CD4-positive, CD25-positive, alpha-beta regulatory T cell (primary cell): ENCODE results near the gene CNOT4. TPM values are rescaled to one million over a fixed set of nuclear protein-coding genes. Genes with fewer than 3 reads are reported as not detected.
A peak's percentile ranks its signal among the peaks of the same experiment; 100 is the strongest.

Experiments used
- ATAC-seq, 2 donors: fragments of 150-1000 bp; cut with Tn5 transposase; one replicate each; pipeline ENCODE4 v1.10.0; 2021; ENCODE audit warnings: low read depth in 2 of 2, moderate number of reproducible peaks in 2 of 2, moderate library complexity in 1 of 2
- DNase-seq, 3 donors: peaks; one replicate each; pipeline versions ENCODE4 v3.0.0 to v3.0.0-alpha.2; 2012 to 2022; ENCODE audit warnings: mixed read lengths in 1 of 3
- H3K27ac ChIP-seq: one replicate; pipeline ENCODE4 v1.7.0; 2013; ENCODE audit warnings: mild to moderate bottlenecking, low read length; ENCODE audit not compliant: insufficient read depth, poor library complexity, severe bottlenecking
- H3K27me3 ChIP-seq: one replicate; pipeline ENCODE4 v1.7.0; 2013; ENCODE audit warnings: low read length; ENCODE audit not compliant: control insufficient read depth, insufficient read depth
- H3K36me3 ChIP-seq: one replicate; pipeline ENCODE4 v1.7.0; 2013; ENCODE audit warnings: mild to moderate bottlenecking, low read length, moderate library complexity; ENCODE audit not compliant: control insufficient read depth, insufficient read depth
- H3K4me1 ChIP-seq: 2 replicates; pipeline ENCODE4 v1.7.0; 2013; ENCODE audit warnings: mild to moderate bottlenecking, low read length; ENCODE audit not compliant: insufficient read depth, control insufficient read depth, poor library complexity, severe bottlenecking
- H3K4me3 ChIP-seq: one replicate; pipeline ENCODE4 v1.7.0; 2013; ENCODE audit warnings: low read depth, mild to moderate bottlenecking, low read length, moderate library complexity
- H3K9me3 ChIP-seq, 2 experiments: 1 replicate in 1 of 2; 2 replicates in 1 of 2; pipeline ENCODE4 v1.7.0; 2013; ENCODE audit warnings: low read length in 2 of 2, mild to moderate bottlenecking in 1 of 2, moderate library complexity in 1 of 2; ENCODE audit not compliant: control insufficient read depth in 2 of 2
- H3K27ac Mint-ChIP-seq, 3 donors: one replicate each; pipeline ENCODE4 v1.8.0; 2020 to 2022; ENCODE audit warnings: mild to moderate bottlenecking in 3 of 3, mixed read lengths in 3 of 3, moderate library complexity in 2 of 3
- H3K27me3 Mint-ChIP-seq: one replicate; pipeline ENCODE4 v1.8.0; 2022; ENCODE audit warnings: mild to moderate bottlenecking, mixed read lengths
- H3K36me3 Mint-ChIP-seq: one replicate; pipeline ENCODE4 v1.8.0; 2020; ENCODE audit warnings: mixed read lengths
- H3K4me1 Mint-ChIP-seq, 4 donors: one replicate each; pipeline ENCODE4 v1.8.0; 2020 to 2022; ENCODE audit warnings: mixed read lengths in 4 of 4, mild to moderate bottlenecking in 1 of 4
- H3K4me3 Mint-ChIP-seq, 4 donors: one replicate each; pipeline ENCODE4 v1.8.0; 2020 to 2022; ENCODE audit warnings: mild to moderate bottlenecking in 4 of 4, mixed read lengths in 4 of 4, moderate library complexity in 3 of 4
- H3K9me3 Mint-ChIP-seq, 7 donors: one replicate each; pipeline ENCODE4 v1.8.0; 2020 to 2022; ENCODE audit warnings: mixed read lengths in 7 of 7, mild to moderate bottlenecking in 3 of 7, moderate library complexity in 2 of 7
- polyA plus RNA-seq, 4 donors: library from polyadenylated mRNA; unstranded; fragments of 300-500 nt; fragmentation: Illumina TruSeq; gene quantifications; one replicate each; pipeline ENCODE4 v1.2.3, GENCODE V29; 2021
- total RNA-seq: library from RNA; stranded (reverse); gene quantifications from one replicate; pipeline ENCODE4 v1.2.3, GENCODE V29; 2022

Gene CNOT4
- total and polyA plus RNA-seq, 5 donors from 2014 or later = 12.0 to 43.4 (median 13.2) TPM

DNA sequence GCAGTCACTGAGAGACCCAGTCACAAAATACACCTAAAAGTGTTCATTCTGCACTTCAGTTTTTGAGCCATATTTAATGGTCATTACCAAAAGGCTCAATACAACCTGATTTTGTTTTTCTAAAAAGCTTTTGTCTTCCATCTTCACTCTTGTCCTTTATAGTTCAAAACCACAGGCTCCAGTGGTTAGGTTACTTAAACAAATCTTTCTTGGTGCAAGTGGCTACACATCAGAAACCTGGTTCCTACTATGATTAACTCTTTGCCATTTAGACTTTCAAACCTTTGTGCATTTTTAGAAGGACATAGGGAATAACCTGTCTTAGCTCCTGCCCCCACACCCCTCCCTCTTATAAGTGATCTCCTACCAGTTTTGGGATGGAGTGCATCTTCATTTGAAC, 140.5 kb downstream of the CNOT4 start:
- H3K4me3 ChIP-seq = no peak overlapping the region
- no peaks in the 10 kb centered on the region for H3K36me3 ChIP-seq
- ATAC-seq (no peak), DNase-seq (no peak)
- no peaks in the 10 kb centered on the region for H3K4me1 ChIP-seq
- no peaks in the 10 kb centered on the region for H3K27me3 ChIP-seq
- no peaks in the 10 kb centered on the region for H3K27me3 Mint-ChIP-seq
- peaks cover 0 to 24% (median 10%) of the 10 kb centered on the region in 4 donors for H3K4me1 Mint-ChIP-seq
- H3K36me3 Mint-ChIP-seq = peaks cover 9% of the 10 kb centered on the region
- H3K9me3 Mint-ChIP-seq = no peaks in the 10 kb centered on the region
- no peak overlapping the region for H3K27ac ChIP-seq
- H3K4me3 Mint-ChIP-seq = no peak overlapping the region
- H3K27ac Mint-ChIP-seq = no peak overlapping the region
- H3K9me3 ChIP-seq = no peaks in the 10 kb centered on the region

DNA sequence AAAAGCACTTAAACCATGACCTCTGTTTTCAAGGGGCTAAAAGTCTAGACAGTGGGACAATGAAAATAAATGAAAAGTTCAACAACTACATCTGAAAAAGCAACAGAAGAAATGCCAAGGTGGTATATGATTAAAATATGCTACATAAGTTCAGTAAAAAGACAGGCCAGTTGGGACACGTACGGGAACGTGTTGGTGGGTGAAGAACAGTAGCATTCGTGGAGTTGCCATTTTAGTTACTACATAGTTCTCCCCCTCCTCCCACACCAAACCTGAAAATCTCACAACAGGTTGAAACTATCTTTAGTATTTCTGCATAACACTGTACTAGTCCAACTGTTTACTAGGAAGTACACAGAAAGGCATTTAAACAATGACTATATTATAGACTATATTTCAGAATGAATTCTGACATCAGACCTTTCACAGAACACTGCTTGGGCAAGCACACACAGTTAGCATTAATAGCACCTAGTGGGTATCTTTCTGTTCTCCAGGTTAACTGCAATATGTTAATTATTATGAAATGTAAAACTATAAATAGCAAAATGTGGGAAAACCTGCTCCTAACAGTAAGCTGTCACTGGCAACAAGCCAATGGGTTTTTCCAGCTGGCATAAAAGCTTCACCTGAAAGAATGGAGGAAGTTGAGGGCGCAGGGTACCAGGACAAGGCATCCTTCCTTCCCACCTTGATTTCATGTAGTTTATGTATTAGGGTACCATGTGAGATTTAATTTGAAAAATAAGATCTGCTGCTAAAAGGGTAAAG, 141.3 kb downstream of the CNOT4 start:
- ATAC-seq (no peak), DNase-seq (no peak)
- no peaks in the 10 kb centered on the region for H3K36me3 ChIP-seq
- Mint-ChIP-seq H3K4me3 (no peak overlapping the region), H3K27me3 (no peaks in the 10 kb centered on the region), H3K4me1 (peaks cover 0 to 24% (median 10%) of the 10 kb centered on the region in 4 donors), H3K9me3 (no peaks in the 10 kb centered on the region), H3K36me3 (peaks cover 15% of the 10 kb centered on the region), H3K27ac (no peak overlapping the region)
- no peaks in the 10 kb centered on the region for H3K4me1 ChIP-seq
- H3K27ac ChIP-seq = no peak overlapping the region
- no peaks in the 10 kb centered on the region for H3K9me3 ChIP-seq
- no peak overlapping the region for H3K4me3 ChIP-seq
- H3K27me3 ChIP-seq = no peaks in the 10 kb centered on the region

DNA sequence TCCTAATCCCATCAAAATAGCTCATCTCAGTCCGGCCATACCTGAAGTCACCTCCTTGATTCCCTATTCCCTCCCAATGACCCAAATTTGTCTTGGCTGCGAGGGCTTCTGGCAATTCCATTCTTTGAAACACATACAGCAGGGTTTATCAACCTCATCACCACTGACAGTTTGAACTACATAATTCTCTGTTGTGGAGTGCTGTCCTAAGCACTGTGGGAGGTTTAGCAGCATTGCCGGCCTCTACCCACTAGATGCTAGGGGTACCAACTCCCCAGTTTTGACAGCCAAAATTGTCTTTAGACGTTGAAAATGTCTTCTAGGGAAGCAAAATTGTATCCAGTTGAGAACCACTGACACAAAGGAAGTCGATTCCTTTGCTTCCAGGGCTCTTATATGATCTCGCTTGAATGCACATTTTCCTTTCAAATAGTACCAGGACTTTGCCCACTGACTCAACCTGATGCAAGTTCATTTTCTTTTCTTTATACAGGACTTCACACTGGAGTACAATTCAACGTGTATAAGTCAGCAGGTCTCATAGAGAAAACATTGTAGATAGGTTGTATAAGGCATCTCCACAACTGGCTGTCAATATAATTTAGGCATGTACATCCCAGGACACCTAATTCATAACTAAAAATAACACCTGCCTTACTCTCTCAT, 142.9 kb downstream of the CNOT4 start:
- Histone ChIP-seq H3K27ac (no peak overlapping the region), H3K4me3 (no peak overlapping the region), H3K4me1 (no peaks in the 10 kb centered on the region), H3K36me3 (peaks cover 12% of the 10 kb centered on the region), H3K27me3 (no peaks in the 10 kb centered on the region), H3K9me3 (no peaks in the 10 kb centered on the region)
- no peaks in the 10 kb centered on the region for H3K27me3 Mint-ChIP-seq
- peaks cover 0 to 23% (median 10%) of the 10 kb centered on the region in 4 donors for H3K4me1 Mint-ChIP-seq
- peak overlapping the region in 1 of 3 donors; percentile 23 for H3K27ac Mint-ChIP-seq
- ATAC-seq (no peak), DNase-seq (no peak)
- H3K9me3 Mint-ChIP-seq = no peaks in the 10 kb centered on the region
- H3K4me3 Mint-ChIP-seq = no peak overlapping the region
- peaks cover 25% of the 10 kb centered on the region for H3K36me3 Mint-ChIP-seq

DNA sequence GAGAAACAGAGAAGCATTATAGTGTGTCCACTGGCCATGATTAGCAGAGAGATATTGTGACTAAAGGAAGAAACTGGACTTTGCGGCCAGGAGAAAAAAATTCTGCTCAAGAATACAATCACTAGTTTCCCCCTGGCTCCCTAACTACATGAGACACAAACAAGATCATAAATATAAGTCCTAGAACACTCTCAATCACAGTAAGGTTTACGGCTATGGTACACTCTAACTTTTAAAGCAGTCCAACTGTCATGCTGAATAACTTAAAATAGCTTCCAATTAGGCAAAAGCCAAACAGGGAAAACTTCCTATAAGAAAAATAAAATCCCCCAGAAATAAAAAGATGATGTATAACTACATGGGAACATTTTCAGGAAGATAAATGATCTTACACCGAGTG, 144.2 kb downstream of the CNOT4 start:
- H3K27ac Mint-ChIP-seq = peak overlapping the region in 1 of 3 donors; percentile 50
- Histone ChIP-seq H3K4me3 (no peak overlapping the region), H3K36me3 (peaks cover 20% of the 10 kb centered on the region), H3K4me1 (no peaks in the 10 kb centered on the region), H3K27me3 (no peaks in the 10 kb centered on the region), H3K27ac (no peak overlapping the region), H3K9me3 (no peaks in the 10 kb centered on the region)
- no peak for ATAC-seq
- DNase-seq = no peak
- peaks cover 0 to 16% (median 7%) of the 10 kb centered on the region in 4 donors for H3K4me1 Mint-ChIP-seq
- peaks cover 29% of the 10 kb centered on the region for H3K36me3 Mint-ChIP-seq
- no peaks in the 10 kb centered on the region for H3K27me3 Mint-ChIP-seq
- no peaks in the 10 kb centered on the region for H3K9me3 Mint-ChIP-seq
- no peak overlapping the region for H3K4me3 Mint-ChIP-seq

DNA sequence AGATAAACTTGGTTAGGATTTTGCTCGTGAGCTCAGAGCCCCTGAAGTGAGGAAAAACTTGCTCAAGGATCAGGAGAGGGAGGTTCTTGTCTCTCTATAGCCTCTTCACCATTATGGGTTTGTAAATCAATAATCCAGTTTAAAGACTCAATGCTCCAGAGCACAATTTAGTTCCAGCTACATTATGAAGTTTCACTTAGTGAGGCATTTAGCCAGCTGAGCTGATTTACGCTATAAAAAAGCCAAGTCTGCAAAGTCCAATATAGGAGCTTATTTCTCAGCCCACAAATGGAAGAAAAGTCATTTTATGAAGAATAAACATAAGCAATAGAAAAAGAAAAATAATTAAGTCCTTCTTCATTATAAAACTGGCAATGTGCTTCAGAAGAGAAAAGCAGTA, 145.7 kb downstream of the CNOT4 start:
- H3K27me3 ChIP-seq = no peaks in the 10 kb centered on the region
- H3K9me3 ChIP-seq = no peaks in the 10 kb centered on the region
- no peaks in the 10 kb centered on the region for H3K4me1 ChIP-seq
- H3K4me1 Mint-ChIP-seq = peaks cover 0 to 13% (median 4%) of the 10 kb centered on the region in 4 donors
- H3K27ac Mint-ChIP-seq = no peak overlapping the region
- peaks cover 20% of the 10 kb centered on the region for H3K36me3 ChIP-seq
- H3K4me3 Mint-ChIP-seq = no peak overlapping the region
- peaks cover 0 to 1% (median 0%) of the 10 kb centered on the region in 7 donors for H3K9me3 Mint-ChIP-seq
- DNase-seq (no peak), ATAC-seq (no peak)
- no peak overlapping the region for H3K27ac ChIP-seq
- no peaks in the 10 kb centered on the region for H3K27me3 Mint-ChIP-seq
- peaks cover 25% of the 10 kb centered on the region for H3K36me3 Mint-ChIP-seq
- H3K4me3 ChIP-seq = no peak overlapping the region

DNA sequence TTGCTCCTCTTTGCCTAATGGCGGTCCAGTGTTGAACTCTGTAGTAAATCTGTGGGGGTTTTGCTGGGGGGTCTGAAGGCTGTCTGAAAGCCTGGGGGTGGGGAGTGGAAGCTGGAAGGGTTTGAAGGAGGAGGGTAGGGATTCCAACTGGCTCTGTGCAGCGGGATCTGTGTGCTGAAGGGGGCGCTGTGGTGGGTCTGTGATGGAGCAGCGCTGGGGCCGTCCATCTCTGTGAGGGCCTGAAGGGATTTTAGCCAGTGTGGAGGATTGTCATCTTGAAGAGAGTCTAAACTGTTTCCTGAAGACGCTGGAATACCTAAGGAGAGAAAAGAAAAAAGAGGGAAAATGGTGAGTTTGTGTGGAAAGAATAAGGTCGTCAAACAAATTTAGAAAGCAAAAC, 147.0 kb downstream of the CNOT4 start:
- Mint-ChIP-seq H3K9me3 (peaks cover 0 to 1% (median 0%) of the 10 kb centered on the region in 7 donors), H3K4me3 (no peak overlapping the region), H3K36me3 (peaks cover 25% of the 10 kb centered on the region), H3K27me3 (peaks cover 5% of the 10 kb centered on the region), H3K27ac (peak overlapping the region in 1 of 3 donors; percentile 20), H3K4me1 (peaks cover 0 to 17% (median 2%) of the 10 kb centered on the region in 4 donors)
- Histone ChIP-seq H3K4me3 (no peak overlapping the region), H3K9me3 (no peaks in the 10 kb centered on the region), H3K36me3 (peaks cover 20% of the 10 kb centered on the region), H3K27me3 (no peaks in the 10 kb centered on the region), H3K4me1 (no peaks in the 10 kb centered on the region), H3K27ac (no peak overlapping the region)
- no peak for ATAC-seq
- no peak for DNase-seq

DNA sequence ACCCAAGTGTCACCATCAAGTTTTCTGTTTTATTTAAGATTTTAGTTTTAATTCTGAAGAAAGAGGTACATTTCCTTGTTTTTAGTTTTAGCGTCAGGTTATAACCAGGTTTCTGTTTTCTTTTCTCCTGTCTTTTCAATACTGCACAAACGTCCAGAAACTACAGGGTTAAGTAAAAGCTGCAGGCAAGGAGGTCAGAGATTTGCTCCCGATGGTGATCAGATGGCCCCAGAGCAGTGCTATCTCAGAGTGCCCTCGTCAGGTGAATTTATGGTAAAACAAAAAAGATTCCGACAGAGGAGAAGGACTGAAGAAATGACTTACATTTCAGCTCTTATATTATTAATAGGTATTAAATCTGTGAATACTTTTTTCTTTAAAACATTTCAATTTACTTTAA, 148.1 kb downstream of the CNOT4 start:
- H3K9me3 Mint-ChIP-seq = peaks cover 0 to 1% (median 0%) of the 10 kb centered on the region in 7 donors
- Histone ChIP-seq H3K4me1 (no peaks in the 10 kb centered on the region), H3K9me3 (no peaks in the 10 kb centered on the region), H3K27ac (no peak overlapping the region), H3K36me3 (peaks cover 20% of the 10 kb centered on the region), H3K27me3 (no peaks in the 10 kb centered on the region), H3K4me3 (no peak overlapping the region)
- ATAC-seq (no peak), DNase-seq (no peak)
- H3K4me1 Mint-ChIP-seq = peaks cover 0 to 17% (median 1%) of the 10 kb centered on the region in 4 donors
- no peak overlapping the region for H3K4me3 Mint-ChIP-seq
- peaks cover 25% of the 10 kb centered on the region for H3K36me3 Mint-ChIP-seq
- H3K27ac Mint-ChIP-seq = no peak overlapping the region
- peaks cover 5% of the 10 kb centered on the region for H3K27me3 Mint-ChIP-seq
